SK-N-MC (cell line): ENCODE data around the gene TEKTIP1.
A peak's percentile ranks its signal among the peaks of the same experiment; 100 is the strongest.

ENCODE experiments used
- DNase-seq: peaks from one replicate; pipeline ENCODE4 v3.0.0-alpha.2; 2011; ENCODE audit warnings: low read depth, low spot score
- H3K27ac ChIP-seq: fragments of 200-600 bp; sonication (generic); 2 replicates; pipeline ENCODE4 v1.5.1; 2016; ENCODE audit warnings: mixed run types
- H3K36me3 ChIP-seq: fragments of 200-600 bp; sonication (generic); 2 replicates; pipeline ENCODE4 v1.6.1; 2017; ENCODE audit warnings: antibody characterized with exemption, low read length, mixed read lengths; ENCODE audit not compliant: insufficient read depth
- H3K4me3 ChIP-seq: fragments of 200-600 bp; sonication (generic); 2 replicates; pipeline ENCODE4 v1.5.1; 2016
- H3K9ac ChIP-seq: fragments of 200-600 bp; sonication (generic); 2 replicates; pipeline ENCODE4 v1.8.0; 2017; ENCODE audit warnings: mixed run types, mixed read lengths; ENCODE audit not compliant: insufficient read length
- H3K9me3 ChIP-seq: fragments of 200-600 bp; sonication (generic); 2 replicates; pipeline ENCODE4 v1.6.1; 2017; ENCODE audit warnings: low read depth, mild to moderate bottlenecking, antibody characterized with exemption, low read length, moderate library complexity, mixed read lengths
- EZH2 ChIP-seq: fragments of 200-600 bp; sonication (generic); IDR thresholded peaks from one replicate; pipeline ENCODE4 v1.6.1; 2017; ENCODE audit warnings: antibody characterized with exemption
- FOXP2 ChIP-seq: optimal IDR thresholded peaks from 2 replicates; pipeline ENCODE3; 2011; ENCODE audit warnings: mild to moderate bottlenecking, moderate library complexity; ENCODE audit not compliant: insufficient read depth; ENCODE audit errors: extremely low read length, control extremely low read depth
- POLR2AphosphoS5 ChIP-seq: IDR thresholded peaks from 2 replicates; pipeline ENCODE4 v1.6.1; 2012; ENCODE audit warnings: mild to moderate bottlenecking, low read depth, low read length, borderline replicate concordance

Gene TEKTIP1

GRCh38 chr19:3547301-3547731, 8.3 kb downstream of the TEKTIP1 start:
- no peak overlapping the region for H3K9ac ChIP-seq
- DNase-seq: no peak
- no peak overlapping the region for H3K4me3 ChIP-seq
- no peak for TF ChIP-seq FOXP2
- no peak for TF ChIP-seq EZH2
- no peak for TF ChIP-seq POLR2AphosphoS5
- no peaks in the 10 kb centered on the region for H3K36me3 ChIP-seq
- no peaks in the 10 kb centered on the region for H3K9me3 ChIP-seq
- no peak overlapping the region for H3K27ac ChIP-seq

- no peaks in the 10 kb centered on the region for H3K36me3 ChIP-seq
- no peak overlapping the region for H3K9ac ChIP-seq
- DNase-seq: no peak
- H3K4me3 ChIP-seq: no peak overlapping the region
- TF ChIP-seq EZH2 (no peak), POLR2AphosphoS5 (no peak), FOXP2 (no peak)
- H3K27ac ChIP-seq: no peak overlapping the region
- H3K9me3 ChIP-seq: no peaks in the 10 kb centered on the region
Measured at GRCh38 chr19:3547767-3548282, 8.9 kb downstream of the TEKTIP1 start.

GRCh38 chr19:3548606-3549005, 9.6 kb downstream of the TEKTIP1 start:
- no peak overlapping the region for H3K27ac ChIP-seq
- H3K36me3 ChIP-seq: no peaks in the 10 kb centered on the region
- H3K9ac ChIP-seq: no peak overlapping the region
- DNase-seq: no peak
- H3K4me3 ChIP-seq: no peak overlapping the region
- no peaks in the 10 kb centered on the region for H3K9me3 ChIP-seq
- TF ChIP-seq POLR2AphosphoS5 (no peak), EZH2 (no peak), FOXP2 (no peak)

- H3K36me3 ChIP-seq: no peaks in the 10 kb centered on the region
- no peak for TF ChIP-seq FOXP2
- no peak for TF ChIP-seq EZH2
- TF ChIP-seq POLR2AphosphoS5: no peak
- no peak overlapping the region for H3K27ac ChIP-seq
Measured at GRCh38 chr19:3549816-3550215, 10.8 kb downstream of the TEKTIP1 start.

GRCh38 chr19:3550947-3551791, 12.2 kb downstream of the TEKTIP1 start:
- H3K27ac ChIP-seq: no peak overlapping the region
- no peaks in the 10 kb centered on the region for H3K36me3 ChIP-seq

More at GRCh38 chr19:3549816-3550215, 10.8 kb downstream of the TEKTIP1 start:
- Histone ChIP-seq H3K9me3 (no peaks in the 10 kb centered on the region), H3K4me3 (no peak overlapping the region), H3K9ac (no peak overlapping the region)
- no peak for DNase-seq

GRCh38 chr19:3551792-3552095, 12.8 kb downstream of the TEKTIP1 start:
- H3K9ac ChIP-seq: no peak overlapping the region

More at GRCh38 chr19:3550947-3551791, 12.2 kb downstream of the TEKTIP1 start:
- Histone ChIP-seq H3K4me3 (no peak overlapping the region), H3K9ac (no peak overlapping the region), H3K9me3 (no peaks in the 10 kb centered on the region)
- no peak for TF ChIP-seq EZH2
- no peak for TF ChIP-seq FOXP2
- no peak for TF ChIP-seq POLR2AphosphoS5
- no peak for DNase-seq

GRCh38 chr19:3554254-3555083, 15.5 kb downstream of the TEKTIP1 start:
- no peak overlapping the region for H3K4me3 ChIP-seq
- H3K36me3 ChIP-seq: no peaks in the 10 kb centered on the region
- H3K9ac ChIP-seq: peak overlapping the region; percentile 15
- H3K9me3 ChIP-seq: no peaks in the 10 kb centered on the region
- no peak overlapping the region for H3K27ac ChIP-seq
- TF ChIP-seq POLR2AphosphoS5 (no peak), EZH2 (no peak), FOXP2 (no peak)
- no peak for DNase-seq

More at GRCh38 chr19:3551792-3552095, 12.8 kb downstream of the TEKTIP1 start:
- no peak overlapping the region for H3K4me3 ChIP-seq
- no peaks in the 10 kb centered on the region for H3K9me3 ChIP-seq
- no peak for DNase-seq
- no peaks in the 10 kb centered on the region for H3K36me3 ChIP-seq
- TF ChIP-seq FOXP2 (no peak), EZH2 (no peak), POLR2AphosphoS5 (no peak)
- H3K27ac ChIP-seq: no peak overlapping the region
